Measurements from ENCODE around the gene DPP10.

DPP10 gene

GRCh38 chr2:115624332-115624731, 1181.9 kb downstream of the DPP10 start:
- H3K36me3 ChIP-seq (ENCODE audit: insufficient read depth, low read length): no peaks in the 10 kb centered on the region
- H2AFZ ChIP-seq (ENCODE audit: low read length, unreplicated experiment): no peak overlapping the region
- no peak overlapping the region for H3K27ac ChIP-seq (ENCODE audit: low read depth, low read length)
- H3K4me1 ChIP-seq (ENCODE audit: control insufficient read depth, insufficient read depth, low read length, unreplicated experiment): no peaks in the 10 kb centered on the region
- H3K79me2 ChIP-seq (ENCODE audit: control insufficient read depth, insufficient read depth, low read length, unreplicated experiment): no peaks in the 10 kb centered on the region
- no peaks in the 10 kb centered on the region for H3K27me3 ChIP-seq (ENCODE audit: insufficient read depth, low read length)
- no peak overlapping the region for H3K4me3 ChIP-seq (ENCODE audit: low read depth, low read length)

GRCh38 chr2:115634578-115634977, 1192.1 kb downstream of the DPP10 start:
- Histone ChIP-seq H3K4me1 (ENCODE audit: control insufficient read depth, insufficient read depth, low read length, unreplicated experiment) (no peaks in the 10 kb centered on the region), H3K4me3 (ENCODE audit: low read depth, low read length) (no peak overlapping the region), H2AFZ (ENCODE audit: low read length, unreplicated experiment) (no peak overlapping the region), H3K27me3 (ENCODE audit: insufficient read depth, low read length) (no peaks in the 10 kb centered on the region), H3K27ac (ENCODE audit: low read depth, low read length) (no peak overlapping the region), H3K36me3 (ENCODE audit: insufficient read depth, low read length) (no peaks in the 10 kb centered on the region), H3K79me2 (ENCODE audit: control insufficient read depth, insufficient read depth, low read length, unreplicated experiment) (no peaks in the 10 kb centered on the region)

GRCh38 chr2:115635430-115635829, 1193.0 kb downstream of the DPP10 start:
- no peak overlapping the region for H3K4me3 ChIP-seq (ENCODE audit: low read depth, low read length)
- no peak overlapping the region for H3K27ac ChIP-seq (ENCODE audit: low read depth, low read length)
- H3K79me2 ChIP-seq (ENCODE audit: control insufficient read depth, insufficient read depth, low read length, unreplicated experiment): no peaks in the 10 kb centered on the region
- no peaks in the 10 kb centered on the region for H3K4me1 ChIP-seq (ENCODE audit: control insufficient read depth, insufficient read depth, low read length, unreplicated experiment)
- H3K27me3 ChIP-seq (ENCODE audit: insufficient read depth, low read length): no peaks in the 10 kb centered on the region
- H2AFZ ChIP-seq (ENCODE audit: low read length, unreplicated experiment): no peak overlapping the region
- H3K36me3 ChIP-seq (ENCODE audit: insufficient read depth, low read length): no peaks in the 10 kb centered on the region

GRCh38 chr2:115649731-115650130, 1207.3 kb downstream of the DPP10 start:
- H2AFZ ChIP-seq (ENCODE audit: low read length, unreplicated experiment): no peak overlapping the region
- no peak overlapping the region for H3K4me3 ChIP-seq (ENCODE audit: low read depth, low read length)
- H3K79me2 ChIP-seq (ENCODE audit: control insufficient read depth, insufficient read depth, low read length, unreplicated experiment): no peaks in the 10 kb centered on the region
- H3K27ac ChIP-seq (ENCODE audit: low read depth, low read length): no peak overlapping the region
- no peaks in the 10 kb centered on the region for H3K4me1 ChIP-seq (ENCODE audit: control insufficient read depth, insufficient read depth, low read length, unreplicated experiment)
- H3K36me3 ChIP-seq (ENCODE audit: insufficient read depth, low read length): no peaks in the 10 kb centered on the region
- H3K27me3 ChIP-seq (ENCODE audit: insufficient read depth, low read length): no peaks in the 10 kb centered on the region

- H3K4me3 ChIP-seq (ENCODE audit: low read depth, low read length): no peak overlapping the region
- H3K27me3 ChIP-seq (ENCODE audit: insufficient read depth, low read length): no peaks in the 10 kb centered on the region
- H3K79me2 ChIP-seq (ENCODE audit: control insufficient read depth, insufficient read depth, low read length, unreplicated experiment): no peaks in the 10 kb centered on the region
- no peaks in the 10 kb centered on the region for H3K4me1 ChIP-seq (ENCODE audit: control insufficient read depth, insufficient read depth, low read length, unreplicated experiment)
- no peak overlapping the region for H2AFZ ChIP-seq (ENCODE audit: low read length, unreplicated experiment)
- no peak overlapping the region for H3K27ac ChIP-seq (ENCODE audit: low read depth, low read length)
- H3K36me3 ChIP-seq (ENCODE audit: insufficient read depth, low read length): no peaks in the 10 kb centered on the region
Measured at GRCh38 chr2:115650827-115651226, 1208.4 kb downstream of the DPP10 start.

- no peak overlapping the region for H3K27ac ChIP-seq (ENCODE audit: low read depth, low read length)
- no peaks in the 10 kb centered on the region for H3K79me2 ChIP-seq (ENCODE audit: control insufficient read depth, insufficient read depth, low read length, unreplicated experiment)
- no peak overlapping the region for H2AFZ ChIP-seq (ENCODE audit: low read length, unreplicated experiment)
- no peaks in the 10 kb centered on the region for H3K27me3 ChIP-seq (ENCODE audit: insufficient read depth, low read length)
- no peak overlapping the region for H3K4me3 ChIP-seq (ENCODE audit: low read depth, low read length)
- no peaks in the 10 kb centered on the region for H3K4me1 ChIP-seq (ENCODE audit: control insufficient read depth, insufficient read depth, low read length, unreplicated experiment)
- H3K36me3 ChIP-seq (ENCODE audit: insufficient read depth, low read length): no peaks in the 10 kb centered on the region
Measured at GRCh38 chr2:115652652-115653051, 1210.2 kb downstream of the DPP10 start.

GRCh38 chr2:115654362-115654761, 1211.9 kb downstream of the DPP10 start:
- H3K4me3 ChIP-seq (ENCODE audit: low read depth, low read length): no peak overlapping the region
- H3K79me2 ChIP-seq (ENCODE audit: control insufficient read depth, insufficient read depth, low read length, unreplicated experiment): no peaks in the 10 kb centered on the region
- no peaks in the 10 kb centered on the region for H3K4me1 ChIP-seq (ENCODE audit: control insufficient read depth, insufficient read depth, low read length, unreplicated experiment)
- no peaks in the 10 kb centered on the region for H3K36me3 ChIP-seq (ENCODE audit: insufficient read depth, low read length)
- H3K27ac ChIP-seq (ENCODE audit: low read depth, low read length): no peak overlapping the region
- no peaks in the 10 kb centered on the region for H3K27me3 ChIP-seq (ENCODE audit: insufficient read depth, low read length)
- no peak overlapping the region for H2AFZ ChIP-seq (ENCODE audit: low read length, unreplicated experiment)

- no peaks in the 10 kb centered on the region for H3K79me2 ChIP-seq (ENCODE audit: control insufficient read depth, insufficient read depth, low read length, unreplicated experiment)
- no peak overlapping the region for H3K4me3 ChIP-seq (ENCODE audit: low read depth, low read length)
- no peaks in the 10 kb centered on the region for H3K36me3 ChIP-seq (ENCODE audit: insufficient read depth, low read length)
- H3K27ac ChIP-seq (ENCODE audit: low read depth, low read length): no peak overlapping the region
- H2AFZ ChIP-seq (ENCODE audit: low read length, unreplicated experiment): no peak overlapping the region
- H3K27me3 ChIP-seq (ENCODE audit: insufficient read depth, low read length): no peaks in the 10 kb centered on the region
- no peaks in the 10 kb centered on the region for H3K4me1 ChIP-seq (ENCODE audit: control insufficient read depth, insufficient read depth, low read length, unreplicated experiment)
Measured at GRCh38 chr2:115678129-115678528, 1235.7 kb downstream of the DPP10 start.

GRCh38 chr2:115684345-115684744, 1241.9 kb downstream of the DPP10 start:
- Histone ChIP-seq H3K27me3 (ENCODE audit: insufficient read depth, low read length) (no peaks in the 10 kb centered on the region), H3K4me1 (ENCODE audit: control insufficient read depth, insufficient read depth, low read length, unreplicated experiment) (no peaks in the 10 kb centered on the region), H3K36me3 (ENCODE audit: insufficient read depth, low read length) (no peaks in the 10 kb centered on the region)

GRCh38 chr2:115691409-115691808, 1249.0 kb downstream of the DPP10 start:
- H3K27ac ChIP-seq (ENCODE audit: low read depth, low read length): no peak overlapping the region
- no peaks in the 10 kb centered on the region for H3K79me2 ChIP-seq (ENCODE audit: control insufficient read depth, insufficient read depth, low read length, unreplicated experiment)
- no peaks in the 10 kb centered on the region for H3K27me3 ChIP-seq (ENCODE audit: insufficient read depth, low read length)
- H3K4me1 ChIP-seq (ENCODE audit: control insufficient read depth, insufficient read depth, low read length, unreplicated experiment): no peaks in the 10 kb centered on the region
- no peaks in the 10 kb centered on the region for H3K36me3 ChIP-seq (ENCODE audit: insufficient read depth, low read length)
- H3K4me3 ChIP-seq (ENCODE audit: low read depth, low read length): no peak overlapping the region
- no peak overlapping the region for H2AFZ ChIP-seq (ENCODE audit: low read length, unreplicated experiment)

More at GRCh38 chr2:115684345-115684744, 1241.9 kb downstream of the DPP10 start:
- Histone ChIP-seq H3K27ac (ENCODE audit: low read depth, low read length) (no peak overlapping the region), H3K79me2 (ENCODE audit: control insufficient read depth, insufficient read depth, low read length, unreplicated experiment) (no peaks in the 10 kb centered on the region), H2AFZ (ENCODE audit: low read length, unreplicated experiment) (no peak overlapping the region), H3K4me3 (ENCODE audit: low read depth, low read length) (no peak overlapping the region)

- Histone ChIP-seq H3K4me3 (ENCODE audit: low read depth, low read length) (no peak overlapping the region), H2AFZ (ENCODE audit: low read length, unreplicated experiment) (no peak overlapping the region), H3K27ac (ENCODE audit: low read depth, low read length) (no peak overlapping the region), H3K79me2 (ENCODE audit: control insufficient read depth, insufficient read depth, low read length, unreplicated experiment) (no peaks in the 10 kb centered on the region), H3K27me3 (ENCODE audit: insufficient read depth, low read length) (no peaks in the 10 kb centered on the region), H3K36me3 (ENCODE audit: insufficient read depth, low read length) (no peaks in the 10 kb centered on the region), H3K4me1 (ENCODE audit: control insufficient read depth, insufficient read depth, low read length, unreplicated experiment) (no peaks in the 10 kb centered on the region)
Measured at GRCh38 chr2:115694651-115695050, 1252.2 kb downstream of the DPP10 start.
